Colonic mucosa (tissue), 4 donors: ENCODE data around the gene RRAS2. TPM values are rescaled to one million over a fixed set of nuclear protein-coding genes. Genes with fewer than 3 reads are reported as not detected.
A peak's percentile ranks its signal among the peaks of the same experiment; 100 is the strongest.

Experiments used
- DNase-seq: peaks from one replicate; pipeline ENCODE4 v3.0.0-alpha.2; 2020
- H3K27ac ChIP-seq: fragments of 200-600 bp; one replicate; pipeline ENCODE4 v1.8.0; 2021
- H3K27me3 ChIP-seq: fragments of 200-600 bp; one replicate; pipeline ENCODE4 v1.8.0; 2021
- H3K36me3 ChIP-seq: fragments of 200-600 bp; one replicate; pipeline ENCODE4 v1.8.0; 2021
- H3K4me1 ChIP-seq: fragments of 200-600 bp; one replicate; pipeline ENCODE4 v1.8.0; 2021; ENCODE audit warnings: mild to moderate bottlenecking
- H3K4me3 ChIP-seq: fragments of 200-600 bp; one replicate; pipeline ENCODE4 v1.8.0; 2021
- H3K9ac ChIP-seq, 2 donors: one replicate each; pipeline ENCODE4 v1.7.0; 2013; ENCODE audit warnings: control low read depth in 2 of 2, low read depth in 2 of 2, low read length in 2 of 2
- H3K9me3 ChIP-seq: fragments of 200-600 bp; one replicate; pipeline ENCODE4 v1.8.0; 2021
- CTCF ChIP-seq: fragments of 200-600 bp; IDR thresholded peaks from one replicate; pipeline ENCODE4 v1.8.0; 2022; ENCODE audit warnings: antibody characterized with exemption, mild to moderate bottlenecking
- intact Hi-C: fragments of 100-400 bp; cut with DNase I; formaldehyde crosslinking; loops from one replicate; pipeline ENCODE4 v1.14.1; 2022
- total RNA-seq, 2 donors: library from RNA; stranded (reverse); fragmentation: NEBNext Ultra II Directional in 1 of 2; extraction: Animal tissue kit (Norgen Biotek cat#: 25700) in 1 of 2; gene quantifications; one replicate each; pipeline ENCODE4 v1.2.1, GENCODE V29; 2021
- donor health status: healthy.
- donor health status: DM: no; HTN: no; CAD: no.
- donor health status: DM: no; HTN: no; CAD: no.

The RRAS2 gene
- total RNA-seq, 2 donors from 2014 or later = 26.9 to 44.0 TPM

- no peak overlapping the region for H3K4me3 ChIP-seq
- intact Hi-C loops = no loop called here
- H3K9me3 ChIP-seq = no peaks in the 10 kb centered on the region
- no peak for DNase-seq
- no peaks in the 10 kb centered on the region for H3K36me3 ChIP-seq
- H3K9ac ChIP-seq = no peak overlapping the region
- no peak for TF ChIP-seq CTCF
- no peaks in the 10 kb centered on the region for H3K27me3 ChIP-seq
- no peak overlapping the region for H3K27ac ChIP-seq
- H3K4me1 ChIP-seq = peaks cover 13% of the 10 kb centered on the region
Observed at GRCh38 chr11:14306481-14306880, 52.5 kb downstream of the RRAS2 start.

GRCh38 chr11:14305649-14306048, 53.3 kb downstream of the RRAS2 start:
- no peak overlapping the region for H3K4me3 ChIP-seq
- no peaks in the 10 kb centered on the region for H3K36me3 ChIP-seq
- no peaks in the 10 kb centered on the region for H3K9me3 ChIP-seq
- no peak for TF ChIP-seq CTCF
- no peak for DNase-seq
- no peak overlapping the region for H3K27ac ChIP-seq
- intact Hi-C loops = no loop called here
- peaks cover 16% of the 10 kb centered on the region for H3K4me1 ChIP-seq
- H3K27me3 ChIP-seq = no peaks in the 10 kb centered on the region
- no peak overlapping the region for H3K9ac ChIP-seq

- DNase-seq = no peak
- Histone ChIP-seq H3K4me3 (no peak overlapping the region), H3K9me3 (no peaks in the 10 kb centered on the region), H3K27me3 (no peaks in the 10 kb centered on the region), H3K36me3 (no peaks in the 10 kb centered on the region), H3K27ac (no peak overlapping the region), H3K9ac (no peak overlapping the region), H3K4me1 (peaks cover 16% of the 10 kb centered on the region)
- TF ChIP-seq CTCF = no peak
- intact Hi-C loops = no loop called here
Observed at GRCh38 chr11:14304601-14305000, 54.4 kb downstream of the RRAS2 start.

- Histone ChIP-seq H3K36me3 (no peaks in the 10 kb centered on the region), H3K27me3 (no peaks in the 10 kb centered on the region), H3K4me3 (no peak overlapping the region), H3K4me1 (peaks cover 3% of the 10 kb centered on the region), H3K9me3 (no peaks in the 10 kb centered on the region), H3K27ac (no peak overlapping the region), H3K9ac (no peak overlapping the region)
- TF ChIP-seq CTCF = peak; percentile 58
- intact Hi-C loops = loop anchor here (2.0 kb wide), 1 partner anchor 118 kb away; no protein-coding TSS in a partner anchor
- DNase-seq = peak; percentile 58
Observed at GRCh38 chr11:14300661-14301304, 58.2 kb downstream of the RRAS2 start.

- intact Hi-C loops = loop anchor here (2.0 kb wide), 1 partner anchor 119 kb away; no protein-coding TSS in a partner anchor
- H3K27ac ChIP-seq = no peak overlapping the region
- no peaks in the 10 kb centered on the region for H3K27me3 ChIP-seq
- no peak for DNase-seq
- H3K9ac ChIP-seq = no peak overlapping the region
- no peaks in the 10 kb centered on the region for H3K36me3 ChIP-seq
- peaks cover 3% of the 10 kb centered on the region for H3K4me1 ChIP-seq
- no peak overlapping the region for H3K4me3 ChIP-seq
- TF ChIP-seq CTCF = no peak
- no peaks in the 10 kb centered on the region for H3K9me3 ChIP-seq
Observed at GRCh38 chr11:14299921-14300320, 59.1 kb downstream of the RRAS2 start.
